ENCODE results near the gene MTX2. TPM values are rescaled to one million over a fixed set of nuclear protein-coding genes. Genes with fewer than 3 reads are reported as not detected.

Gene MTX2
- 64.8 and 106 TPM in 2 replicates for total RNA-seq (2014; rRNA removed; shearing (Covaris generic); ENCODE audit: low replicate concordance)

DNA sequence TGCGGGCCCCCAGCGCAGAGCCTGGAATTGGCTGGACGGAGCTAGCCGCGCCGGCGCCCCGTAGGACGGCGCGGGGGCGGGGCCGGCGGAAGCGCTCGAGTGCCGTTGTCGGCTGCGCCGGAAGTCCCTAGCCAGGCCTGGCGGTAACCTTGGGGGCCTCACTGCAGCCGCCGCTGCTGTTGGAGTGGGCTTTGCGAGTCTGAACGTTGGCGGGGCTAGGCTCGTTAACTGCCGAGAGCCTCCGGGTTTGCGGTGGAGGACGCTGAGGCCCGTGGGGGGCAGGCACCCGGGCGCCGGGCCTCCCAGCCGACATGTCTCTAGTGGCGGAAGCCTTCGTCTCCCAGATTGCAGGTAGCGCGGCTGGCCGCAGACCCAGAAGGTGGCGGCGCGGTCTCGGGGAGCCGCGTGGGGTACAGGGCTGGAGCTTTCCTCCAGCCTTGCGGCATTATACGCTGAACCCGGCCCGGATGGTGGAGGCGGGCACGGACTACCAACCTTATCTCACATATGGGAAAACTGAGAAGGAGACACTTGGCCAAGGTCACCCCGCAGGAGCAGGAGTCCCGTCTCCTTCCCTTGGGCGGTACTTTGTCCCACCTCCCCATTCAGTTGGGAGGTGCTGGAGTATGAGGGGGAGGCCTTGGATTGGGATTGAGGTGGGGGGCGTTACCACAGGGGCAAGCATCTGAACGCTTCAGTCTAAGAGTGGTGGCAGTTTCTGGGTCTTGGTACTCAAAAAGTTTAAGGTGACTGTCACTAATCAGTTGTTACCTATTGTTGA, at the start of gene MTX2:
Gene MTX2, plus strand, starts transcription at position 124 of the 781 bp plus-strand sequence. Its CDS starts 188 bp downstream, at position 312.
- Histone ChIP-seq H3K27me3 (ENCODE audit: low read length) (no peaks in the 10 kb centered on the region), H3K79me2 (ENCODE audit: low read length) (peaks cover 52% of the 10 kb centered on the region)

DNA sequence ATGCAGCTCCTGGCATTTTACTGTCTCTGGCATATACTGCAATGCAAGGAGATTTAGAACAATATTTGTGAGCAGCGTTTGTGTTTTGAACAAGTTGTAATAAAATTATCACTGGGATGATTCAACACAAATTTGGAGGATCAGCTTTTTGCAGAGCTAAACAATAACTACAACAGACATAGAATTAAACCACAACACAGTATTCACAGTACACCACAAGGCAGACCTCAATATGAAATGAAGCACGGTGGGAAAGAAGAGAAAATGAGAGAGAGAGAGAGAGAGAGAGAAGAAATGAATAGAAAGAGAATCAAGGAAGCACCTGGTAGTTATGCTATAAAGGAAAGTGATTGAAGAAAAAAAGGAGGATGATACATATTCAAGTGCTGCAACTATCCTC, 41.4 kb upstream of the MTX2 start:
- H4K20me1 ChIP-seq (ENCODE audit: insufficient read depth, low read depth, low read length) = no peaks in the 10 kb centered on the region
- H3K27me3 ChIP-seq (ENCODE audit: low read length) = no peaks in the 10 kb centered on the region
- H3K27ac ChIP-seq (ENCODE audit: low read length) = no peak overlapping the region
- no peaks in the 10 kb centered on the region for H3K36me3 ChIP-seq (ENCODE audit: insufficient read depth, low read length)
- no peaks in the 10 kb centered on the region for H3K9me3 ChIP-seq (ENCODE audit: low read length)
- no peaks in the 10 kb centered on the region for H3K9me2 ChIP-seq (replicated peaks; ENCODE audit: insufficient read depth, low read length)
- no peak for DNase-seq
- no peak overlapping the region for H3K9ac ChIP-seq (ENCODE audit: low read length)
- no peak overlapping the region for H2AFZ ChIP-seq (ENCODE audit: low read length)
- no peak overlapping the region for H3K4me3 ChIP-seq (ENCODE audit: low read length)
- H3K4me2 ChIP-seq (ENCODE audit: low read depth, low read length, poor library complexity, severe bottlenecking) = no peak overlapping the region
- no peaks in the 10 kb centered on the region for H3K4me1 ChIP-seq (ENCODE audit: low read length)
- H3K79me2 ChIP-seq (ENCODE audit: low read length) = no peaks in the 10 kb centered on the region

More for the DNA sequence above, at the start of gene MTX2:
- H3K4me3 ChIP-seq (ENCODE audit: low read length) = peak within 1 kb of the TSS; percentile 100
- H3K36me3 ChIP-seq (ENCODE audit: insufficient read depth, low read length) = peaks cover 21% of the 10 kb centered on the region
- H3K4me1 ChIP-seq (ENCODE audit: low read length) = peaks cover 37% of the 10 kb centered on the region
- peak within 1 kb of the TSS; percentile 99 for H3K9ac ChIP-seq (ENCODE audit: low read length)
- peak within 1 kb of the TSS; percentile 92 for H2AFZ ChIP-seq (ENCODE audit: low read length)
- H4K20me1 ChIP-seq (ENCODE audit: insufficient read depth, low read depth, low read length) = peaks cover 4% of the 10 kb centered on the region; the same call in 1 of the 2 replicates
- DNase-seq = peak; percentile 95
- peak within 1 kb of the TSS; percentile 72 for H3K27ac ChIP-seq (ENCODE audit: low read length)
- peak within 1 kb of the TSS; percentile 79 for H3K4me2 ChIP-seq (ENCODE audit: low read depth, low read length, poor library complexity, severe bottlenecking)
- H3K9me2 ChIP-seq (replicated peaks; ENCODE audit: insufficient read depth, low read length) = no peaks in the 10 kb centered on the region
- H3K9me3 ChIP-seq (ENCODE audit: low read length) = no peaks in the 10 kb centered on the region

- DNase-seq = no peak
- Histone ChIP-seq H3K4me3 (ENCODE audit: low read length) (no peak overlapping the region), H3K36me3 (ENCODE audit: insufficient read depth, low read length) (no peaks in the 10 kb centered on the region), H3K27ac (ENCODE audit: low read length) (no peak overlapping the region), H3K4me2 (ENCODE audit: low read depth, low read length, poor library complexity, severe bottlenecking) (no peak overlapping the region), H3K9me3 (ENCODE audit: low read length) (no peaks in the 10 kb centered on the region), H2AFZ (ENCODE audit: low read length) (no peak overlapping the region), H3K79me2 (ENCODE audit: low read length) (no peaks in the 10 kb centered on the region), H4K20me1 (ENCODE audit: insufficient read depth, low read depth, low read length) (no peaks in the 10 kb centered on the region), H3K9ac (ENCODE audit: low read length) (no peak overlapping the region), H3K9me2 (replicated peaks; ENCODE audit: insufficient read depth, low read length) (no peaks in the 10 kb centered on the region), H3K4me1 (ENCODE audit: low read length) (no peaks in the 10 kb centered on the region), H3K27me3 (ENCODE audit: low read length) (no peaks in the 10 kb centered on the region)
Measured at GRCh38 chr2:176234156-176234555, 35.1 kb upstream of the MTX2 start.

GRCh38 chr2:176234940-176235339, 34.3 kb upstream of the MTX2 start:
- H3K4me3 ChIP-seq (ENCODE audit: low read length) = no peak overlapping the region
- no peak for DNase-seq
- H3K4me2 ChIP-seq (ENCODE audit: low read depth, low read length, poor library complexity, severe bottlenecking) = no peak overlapping the region
- no peaks in the 10 kb centered on the region for H3K9me2 ChIP-seq (replicated peaks; ENCODE audit: insufficient read depth, low read length)
- no peaks in the 10 kb centered on the region for H3K27me3 ChIP-seq (ENCODE audit: low read length)
- no peak overlapping the region for H3K9ac ChIP-seq (ENCODE audit: low read length)
- no peaks in the 10 kb centered on the region for H3K36me3 ChIP-seq (ENCODE audit: insufficient read depth, low read length)
- no peaks in the 10 kb centered on the region for H3K4me1 ChIP-seq (ENCODE audit: low read length)
- no peaks in the 10 kb centered on the region for H4K20me1 ChIP-seq (ENCODE audit: insufficient read depth, low read depth, low read length)
- H3K79me2 ChIP-seq (ENCODE audit: low read length) = no peaks in the 10 kb centered on the region
- no peak overlapping the region for H2AFZ ChIP-seq (ENCODE audit: low read length)
- H3K9me3 ChIP-seq (ENCODE audit: low read length) = no peaks in the 10 kb centered on the region
- H3K27ac ChIP-seq (ENCODE audit: low read length) = no peak overlapping the region

DNA sequence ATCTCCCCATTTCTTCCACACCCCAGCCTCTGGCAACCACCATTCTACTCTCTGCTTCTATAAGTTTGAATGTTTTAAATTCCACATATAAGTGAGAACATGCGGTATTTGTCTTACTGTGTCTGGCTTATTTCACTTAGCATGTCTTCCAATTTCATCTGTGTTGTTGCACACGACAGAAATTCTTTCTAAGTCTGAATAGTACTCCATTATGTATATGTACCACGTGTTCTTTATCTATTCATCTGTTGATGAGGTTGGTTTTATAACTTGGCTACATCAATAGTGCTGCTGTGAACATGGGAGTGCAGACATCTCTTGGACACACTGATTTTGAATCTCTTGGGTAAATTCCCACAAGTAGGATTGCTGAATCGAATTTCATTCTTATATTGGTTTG, 31.8 kb upstream of the MTX2 start:
- H3K4me1 ChIP-seq (ENCODE audit: low read length) = no peaks in the 10 kb centered on the region
- no peaks in the 10 kb centered on the region for H4K20me1 ChIP-seq (ENCODE audit: insufficient read depth, low read depth, low read length)
- H3K79me2 ChIP-seq (ENCODE audit: low read length) = no peaks in the 10 kb centered on the region
- no peaks in the 10 kb centered on the region for H3K27me3 ChIP-seq (ENCODE audit: low read length)
- no peak overlapping the region for H3K4me2 ChIP-seq (ENCODE audit: low read depth, low read length, poor library complexity, severe bottlenecking)
- no peaks in the 10 kb centered on the region for H3K9me3 ChIP-seq (ENCODE audit: low read length)
- no peaks in the 10 kb centered on the region for H3K36me3 ChIP-seq (ENCODE audit: insufficient read depth, low read length)
- DNase-seq = no peak
- no peak overlapping the region for H3K4me3 ChIP-seq (ENCODE audit: low read length)
- H3K27ac ChIP-seq (ENCODE audit: low read length) = no peak overlapping the region
- H3K9ac ChIP-seq (ENCODE audit: low read length) = no peak overlapping the region
- H2AFZ ChIP-seq (ENCODE audit: low read length) = no peak overlapping the region
- no peaks in the 10 kb centered on the region for H3K9me2 ChIP-seq (replicated peaks; ENCODE audit: insufficient read depth, low read length)

DNA sequence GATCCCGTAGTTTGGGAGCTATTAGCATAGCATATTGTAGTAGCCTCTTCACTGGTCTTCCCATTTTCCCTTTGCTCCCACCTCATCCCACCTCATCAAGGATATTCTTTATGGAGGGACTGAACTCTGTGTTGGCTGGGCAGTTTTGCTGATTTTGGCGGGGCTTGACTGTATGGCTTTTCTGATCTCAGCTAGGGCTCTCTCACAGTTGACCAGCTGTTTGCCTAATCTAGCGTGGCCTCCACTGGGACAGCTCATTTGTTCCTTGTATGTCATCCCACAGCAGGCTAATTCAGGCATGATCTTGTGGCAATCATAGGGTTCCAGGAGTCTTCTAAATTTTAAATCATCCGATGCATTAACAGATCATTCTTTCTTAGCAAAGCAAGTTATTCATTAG, 30.2 kb upstream of the MTX2 start:
- no peak for DNase-seq
- H3K27ac ChIP-seq (ENCODE audit: low read length) = no peak overlapping the region
- no peak overlapping the region for H3K9ac ChIP-seq (ENCODE audit: low read length)
- H4K20me1 ChIP-seq (ENCODE audit: insufficient read depth, low read depth, low read length) = no peaks in the 10 kb centered on the region
- H3K36me3 ChIP-seq (ENCODE audit: insufficient read depth, low read length) = no peaks in the 10 kb centered on the region
- H3K4me1 ChIP-seq (ENCODE audit: low read length) = no peaks in the 10 kb centered on the region
- no peak overlapping the region for H3K4me3 ChIP-seq (ENCODE audit: low read length)
- no peaks in the 10 kb centered on the region for H3K9me3 ChIP-seq (ENCODE audit: low read length)
- no peaks in the 10 kb centered on the region for H3K79me2 ChIP-seq (ENCODE audit: low read length)
- no peaks in the 10 kb centered on the region for H3K27me3 ChIP-seq (ENCODE audit: low read length)
- no peak overlapping the region for H3K4me2 ChIP-seq (ENCODE audit: low read depth, low read length, poor library complexity, severe bottlenecking)
- H2AFZ ChIP-seq (ENCODE audit: low read length) = no peak overlapping the region
- H3K9me2 ChIP-seq (replicated peaks; ENCODE audit: insufficient read depth, low read length) = no peaks in the 10 kb centered on the region

GRCh38 chr2:176240301-176240700, 28.9 kb upstream of the MTX2 start:
- no peak overlapping the region for H3K9ac ChIP-seq (ENCODE audit: low read length)
- no peak overlapping the region for H2AFZ ChIP-seq (ENCODE audit: low read length)
- H3K27me3 ChIP-seq (ENCODE audit: low read length) = no peaks in the 10 kb centered on the region
- H3K79me2 ChIP-seq (ENCODE audit: low read length) = no peaks in the 10 kb centered on the region
- no peaks in the 10 kb centered on the region for H3K36me3 ChIP-seq (ENCODE audit: insufficient read depth, low read length)
- no peaks in the 10 kb centered on the region for H3K4me1 ChIP-seq (ENCODE audit: low read length)
- H3K9me3 ChIP-seq (ENCODE audit: low read length) = no peaks in the 10 kb centered on the region
- no peak overlapping the region for H3K4me3 ChIP-seq (ENCODE audit: low read length)
- H3K9me2 ChIP-seq (replicated peaks; ENCODE audit: insufficient read depth, low read length) = no peaks in the 10 kb centered on the region
- H3K27ac ChIP-seq (ENCODE audit: low read length) = no peak overlapping the region
- H4K20me1 ChIP-seq (ENCODE audit: insufficient read depth, low read depth, low read length) = no peaks in the 10 kb centered on the region
- no peak overlapping the region for H3K4me2 ChIP-seq (ENCODE audit: low read depth, low read length, poor library complexity, severe bottlenecking)
- DNase-seq = no peak

GRCh38 chr2:176242276-176242675, 27.0 kb upstream of the MTX2 start:
- H3K9me3 ChIP-seq (ENCODE audit: low read length) = no peaks in the 10 kb centered on the region
- H3K9me2 ChIP-seq (replicated peaks; ENCODE audit: insufficient read depth, low read length) = no peaks in the 10 kb centered on the region
- no peak overlapping the region for H3K4me2 ChIP-seq (ENCODE audit: low read depth, low read length, poor library complexity, severe bottlenecking)
- H3K27ac ChIP-seq (ENCODE audit: low read length) = no peak overlapping the region
- no peaks in the 10 kb centered on the region; the same call in 1 of the 2 replicates for H3K4me1 ChIP-seq (ENCODE audit: low read length)
- H3K27me3 ChIP-seq (ENCODE audit: low read length) = no peaks in the 10 kb centered on the region
- no peaks in the 10 kb centered on the region for H3K36me3 ChIP-seq (ENCODE audit: insufficient read depth, low read length)
- no peaks in the 10 kb centered on the region for H4K20me1 ChIP-seq (ENCODE audit: insufficient read depth, low read depth, low read length)
- no peak overlapping the region for H3K4me3 ChIP-seq (ENCODE audit: low read length)
- no peak overlapping the region for H3K9ac ChIP-seq (ENCODE audit: low read length)
- H3K79me2 ChIP-seq (ENCODE audit: low read length) = no peaks in the 10 kb centered on the region
- no peak overlapping the region for H2AFZ ChIP-seq (ENCODE audit: low read length)
- DNase-seq = no peak
